ENCODE measurements around the gene B3GALT4.

The B3GALT4 gene

GRCh38 chr6:33292996-33293682 is 16.2 kb downstream of the B3GALT4 start:
- DNase-seq, result no peak

- no peak for DNase-seq
Observed at GRCh38 chr6:33294086-33294823, 17.3 kb downstream of the B3GALT4 start.

GRCh38 chr6:33295621-33296369 is 18.9 kb downstream of the B3GALT4 start:
- DNase-seq, result no peak

- no peak for DNase-seq
Observed at GRCh38 chr6:33296797-33297405, 20.0 kb downstream of the B3GALT4 start.

- no peak for DNase-seq
Observed at GRCh38 chr6:33297406-33297955, 20.6 kb downstream of the B3GALT4 start.

GRCh38 chr6:33297956-33298772 is 21.2 kb downstream of the B3GALT4 start:
- peak; percentile 65 to 77 for DNase-seq

- peak; percentile 60 to 66 for DNase-seq
Observed at GRCh38 chr6:33298773-33299236, 21.9 kb downstream of the B3GALT4 start, which contains the start of gene RGL2. Gene RGL2, minus strand, starts transcription at chr6:33298942. Its CDS starts 332 bp downstream, at chr6:33298610.

GRCh38 chr6:33299237-33299944 is 22.5 kb downstream of the B3GALT4 start:
- DNase-seq, result peak; percentile 94 to 96

- no peak for DNase-seq
Observed at GRCh38 chr6:33301877-33302276, 25.0 kb downstream of the B3GALT4 start.

GRCh38 chr6:33304216-33304615 is 27.3 kb downstream of the B3GALT4 start:
- DNase-seq, result no peak

- no peak for DNase-seq
Observed at GRCh38 chr6:33305052-33305451, 28.1 kb downstream of the B3GALT4 start.

GRCh38 chr6:33306356-33306755 is 29.4 kb downstream of the B3GALT4 start:
- no peak for DNase-seq

- DNase-seq, result peak; percentile 80 to 85
Observed at GRCh38 chr6:33312361-33313104, 35.6 kb downstream of the B3GALT4 start.

- peak; percentile 49 to 61 for DNase-seq
Observed at GRCh38 chr6:33313105-33313708, 36.3 kb downstream of the B3GALT4 start.

GRCh38 chr6:33313709-33314514 is 37.0 kb downstream of the B3GALT4 start, which contains the start of gene TAPBP:
Gene TAPBP, minus strand, starts transcription at chr6:33314078. Its CDS starts 37 bp downstream, at chr6:33314041.
- DNase-seq, result peak; percentile 86 to 88

GRCh38 chr6:33314515-33314942 is 37.6 kb downstream of the B3GALT4 start:
- peak; percentile 58 to 73 for DNase-seq

GRCh38 chr6:33314943-33315792 is 38.2 kb downstream of the B3GALT4 start:
- peak; percentile 28 to 31 for DNase-seq

All from activated CD4-positive, alpha-beta T cell treated with anti-CD3 and anti-CD28 coated beads, Interleukin-2, amount 50 U/mL, for 48 hours (primary cell).